GM23338 (cell line): ENCODE results near the gene GCHFR. TPM values are rescaled to one million over a fixed set of nuclear protein-coding genes. Genes with fewer than 3 reads are reported as not detected.

Source experiments
- ATAC-seq: fragments of 200-7000 bp; cut with Tn5 transposase; 3 replicates; pipeline ENCODE4 v1.9.1; 2020
- DNase-seq: peaks from one replicate; pipeline ENCODE4 v3.0.0-alpha.2; 2015; ENCODE audit warnings: low spot score
- H2AFZ ChIP-seq: fragments of 200-600 bp; sonication (generic); 2 replicates; pipeline ENCODE4 v1.8.0; 2016; ENCODE audit warnings: antibody characterized with exemption, mild to moderate bottlenecking, moderate library complexity
- H3F3A ChIP-seq: fragments of 200-600 bp; sonication (generic); replicated peaks from 2 replicates; pipeline ENCODE4 v1.8.0; 2017; ENCODE audit warnings: antibody characterized with exemption, mixed run types, low read depth
- H3K27ac ChIP-seq: fragments of 200-600 bp; sonication (generic); 2 replicates; pipeline ENCODE4 v1.6.1; 2016; ENCODE audit warnings: low read depth
- H3K27me3 ChIP-seq: fragments of 200-600 bp; sonication (generic); 2 replicates; pipeline ENCODE4 v1.8.0; 2016; ENCODE audit warnings: mild to moderate bottlenecking, mixed run types, moderate library complexity; ENCODE audit not compliant: insufficient read depth
- H3K36me3 ChIP-seq: fragments of 200-600 bp; sonication (generic); 2 replicates; pipeline ENCODE4 v1.8.0; 2016; ENCODE audit warnings: mild to moderate bottlenecking; ENCODE audit not compliant: insufficient read depth
- H3K4me1 ChIP-seq: fragments of 200-600 bp; sonication (generic); 2 replicates; pipeline ENCODE4 v1.8.0; 2016; ENCODE audit warnings: mild to moderate bottlenecking, moderate library complexity; ENCODE audit not compliant: insufficient read depth
- H3K4me2 ChIP-seq: fragments of 200-600 bp; sonication (generic); 2 replicates; pipeline ENCODE4 v1.7.1; 2017; ENCODE audit warnings: mixed run types
- H3K4me3 ChIP-seq: fragments of 200-600 bp; sonication (generic); 2 replicates; pipeline ENCODE4 v1.6.1; 2016; ENCODE audit warnings: mixed run types
- H3K79me2 ChIP-seq: fragments of 200-600 bp; sonication (generic); replicated peaks from 2 replicates; pipeline ENCODE4 v1.8.0; 2017; ENCODE audit warnings: mild to moderate bottlenecking; ENCODE audit not compliant: insufficient read depth
- H3K9me2 ChIP-seq: fragments of 200-600 bp; sonication (generic); 2 replicates; pipeline ENCODE4 v1.8.0; 2017; ENCODE audit not compliant: insufficient read depth
- H4K20me1 ChIP-seq: fragments of 200-600 bp; sonication (generic); replicated peaks from 2 replicates; pipeline ENCODE4 v1.8.0; 2017; ENCODE audit warnings: mild to moderate bottlenecking; ENCODE audit not compliant: insufficient read depth
- H3K27ac Mint-ChIP-seq: 2 replicates; pipeline ENCODE4 v1.8.0; 2020; ENCODE audit warnings: inconsistent platforms, mild to moderate bottlenecking, moderate library complexity, mixed read lengths
- H3K27me3 Mint-ChIP-seq: 3 replicates; pipeline ENCODE4 v1.8.0; 2022; ENCODE audit warnings: low read depth, mild to moderate bottlenecking, moderate library complexity, mixed read lengths, inconsistent platforms; ENCODE audit not compliant: insufficient read depth, poor library complexity
- H3K36me3 Mint-ChIP-seq: 3 replicates; pipeline ENCODE4 v1.8.0; 2021; ENCODE audit warnings: low read depth, mild to moderate bottlenecking, inconsistent platforms, moderate library complexity, mixed read lengths
- H3K4me1 Mint-ChIP-seq: 3 replicates; pipeline ENCODE4 v1.8.0; 2020; ENCODE audit warnings: mild to moderate bottlenecking, inconsistent platforms, mixed read lengths
- H3K4me3 Mint-ChIP-seq: 3 replicates; pipeline ENCODE4 v1.8.0; 2021; ENCODE audit warnings: moderate library complexity, mild to moderate bottlenecking, inconsistent platforms, mixed read lengths
- H3K9me3 Mint-ChIP-seq: 3 replicates; pipeline ENCODE4 v1.8.0; 2020; ENCODE audit warnings: moderate library complexity, mild to moderate bottlenecking, inconsistent platforms, mixed read lengths
- POLR2AphosphoS5 ChIP-seq: IDR thresholded peaks from 2 replicates; pipeline ENCODE4 v1.6.1; 2016; ENCODE audit warnings: antibody characterized with exemption, low read depth
- ZNF331 ChIP-seq: fragments of 250-450 bp; sonication (Bioruptor Pico); IDR thresholded peaks from 2 replicates; pipeline ENCODE4 v1.5.0; 2020; ENCODE audit warnings: low read depth, mild to moderate bottlenecking, moderate library complexity
- polyA plus RNA-seq: library from polyadenylated mRNA; unstranded; fragments of >200 nt; fragmentation: Nextera tagmentation; extraction: Ambion mirVana; gene quantifications from 2 replicates; pipeline ENCODE4 v1.2.1, GENCODE V29; 2016
- small RNA-seq: library from RNA; depleted of rRNA; stranded (forward); fragments of <200 nt; gene quantifications from one replicate; pipeline ENCODE3, GENCODE V24; 2014; ENCODE audit warnings: low replicate concordance
- total RNA-seq: library from RNA; depleted of rRNA; stranded (reverse); fragments of >200 nt; shearing (Covaris generic); gene quantifications from 2 replicates; pipeline ENCODE4 v1.2.3, GENCODE V29; 2014; rRNA removed
- TF ChIP-seq, protein P1 (sequence below): IDR thresholded peaks from one replicate; pipeline ENCODE4 v1.6.1; 2018; ENCODE audit warnings: antibody characterized with exemption; ENCODE audit not compliant: unreplicated experiment

Gene GCHFR
- total and polyA plus RNA-seq, 2 experiments from 2014 or later, result 38.9 to 44.2 TPM

DNA sequence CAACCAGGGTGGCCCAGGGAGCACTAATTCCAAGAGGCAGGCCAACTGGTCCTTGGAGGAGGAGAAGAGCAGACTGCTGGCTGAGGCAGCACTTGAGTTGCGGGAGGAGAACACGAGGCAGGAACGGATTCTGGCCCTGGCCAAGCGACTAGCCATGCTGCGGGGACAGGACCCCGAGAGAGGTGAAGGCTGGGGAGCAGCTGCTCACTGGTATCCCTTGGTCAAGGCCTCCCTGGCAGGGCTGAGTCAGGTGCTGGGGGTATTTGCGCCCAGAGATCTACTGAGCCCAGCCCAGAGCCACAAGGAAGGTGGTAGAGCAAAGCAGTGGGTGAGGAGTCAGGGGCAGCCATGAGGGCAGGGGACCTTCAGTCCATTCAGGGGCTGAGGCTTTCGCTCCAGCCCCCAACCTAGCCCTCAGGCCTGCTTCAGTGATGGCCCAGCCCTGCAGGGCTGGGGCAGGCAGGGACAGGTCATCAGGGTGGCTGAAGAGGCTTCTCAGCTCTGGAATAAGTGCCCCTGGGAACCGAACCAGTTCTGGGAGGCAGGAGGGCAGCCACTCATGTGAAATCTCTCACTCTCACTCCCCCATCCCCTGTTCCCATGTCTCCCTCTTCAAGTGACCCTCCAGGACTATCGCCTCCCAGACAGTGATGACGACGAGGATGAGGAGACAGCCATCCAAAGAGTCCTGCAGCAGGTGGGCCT is 49.0 kb downstream of the GCHFR start (continued):
- TF ChIP-seq, protein P1, sequence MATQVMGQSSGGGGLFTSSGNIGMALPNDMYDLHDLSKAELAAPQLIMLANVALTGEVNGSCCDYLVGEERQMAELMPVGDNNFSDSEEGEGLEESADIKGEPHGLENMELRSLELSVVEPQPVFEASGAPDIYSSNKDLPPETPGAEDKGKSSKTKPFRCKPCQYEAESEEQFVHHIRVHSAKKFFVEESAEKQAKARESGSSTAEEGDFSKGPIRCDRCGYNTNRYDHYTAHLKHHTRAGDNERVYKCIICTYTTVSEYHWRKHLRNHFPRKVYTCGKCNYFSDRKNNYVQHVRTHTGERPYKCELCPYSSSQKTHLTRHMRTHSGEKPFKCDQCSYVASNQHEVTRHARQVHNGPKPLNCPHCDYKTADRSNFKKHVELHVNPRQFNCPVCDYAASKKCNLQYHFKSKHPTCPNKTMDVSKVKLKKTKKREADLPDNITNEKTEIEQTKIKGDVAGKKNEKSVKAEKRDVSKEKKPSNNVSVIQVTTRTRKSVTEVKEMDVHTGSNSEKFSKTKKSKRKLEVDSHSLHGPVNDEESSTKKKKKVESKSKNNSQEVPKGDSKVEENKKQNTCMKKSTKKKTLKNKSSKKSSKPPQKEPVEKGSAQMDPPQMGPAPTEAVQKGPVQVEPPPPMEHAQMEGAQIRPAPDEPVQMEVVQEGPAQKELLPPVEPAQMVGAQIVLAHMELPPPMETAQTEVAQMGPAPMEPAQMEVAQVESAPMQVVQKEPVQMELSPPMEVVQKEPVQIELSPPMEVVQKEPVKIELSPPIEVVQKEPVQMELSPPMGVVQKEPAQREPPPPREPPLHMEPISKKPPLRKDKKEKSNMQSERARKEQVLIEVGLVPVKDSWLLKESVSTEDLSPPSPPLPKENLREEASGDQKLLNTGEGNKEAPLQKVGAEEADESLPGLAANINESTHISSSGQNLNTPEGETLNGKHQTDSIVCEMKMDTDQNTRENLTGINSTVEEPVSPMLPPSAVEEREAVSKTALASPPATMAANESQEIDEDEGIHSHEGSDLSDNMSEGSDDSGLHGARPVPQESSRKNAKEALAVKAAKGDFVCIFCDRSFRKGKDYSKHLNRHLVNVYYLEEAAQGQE, result no peak
- TF ChIP-seq POLR2AphosphoS5, result no peak

DNA sequence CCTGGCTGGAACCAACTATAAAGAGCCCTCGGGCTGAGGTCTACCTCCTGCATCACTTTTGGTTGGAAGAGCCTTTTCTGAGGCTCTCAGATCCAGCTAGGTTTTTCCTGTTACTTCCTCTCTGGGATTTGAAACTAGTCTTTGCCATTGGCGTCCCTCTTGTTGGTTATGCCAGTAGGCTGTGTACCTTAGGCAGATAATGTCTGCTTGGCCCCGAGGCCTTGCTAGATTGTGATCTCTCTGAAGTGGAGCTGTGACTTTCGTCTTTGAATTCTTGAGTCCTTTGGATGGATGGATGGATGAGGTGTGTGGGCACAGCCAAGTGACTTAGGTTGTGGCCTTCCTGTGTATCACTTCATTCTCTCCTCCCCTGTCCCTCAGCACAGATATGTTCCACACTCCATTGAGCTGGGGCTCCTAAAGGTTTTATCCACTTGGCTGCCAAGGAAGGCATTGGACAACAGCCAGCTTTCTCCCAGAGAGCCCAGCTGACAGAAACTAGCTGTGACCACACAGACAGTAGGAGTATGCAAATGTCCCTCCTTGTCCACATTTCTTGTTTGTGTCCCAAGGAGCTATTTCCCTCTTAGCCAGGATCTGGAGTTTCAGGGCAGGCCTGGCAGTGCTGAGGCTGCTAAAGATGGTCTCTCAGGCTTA is 51.3 kb downstream of the GCHFR start:
- no peak overlapping the region for H3K4me2 ChIP-seq
- no peaks in the 10 kb centered on the region for H3K36me3 ChIP-seq
- no peaks in the 10 kb centered on the region for H3K4me1 ChIP-seq
- H3K27me3 ChIP-seq, result no peaks in the 10 kb centered on the region
- no peak overlapping the region for H3K27ac ChIP-seq
- no peak overlapping the region for H2AFZ ChIP-seq
- no peaks in the 10 kb centered on the region for H3K4me1 Mint-ChIP-seq
- no peak for ATAC-seq
- no peaks in the 10 kb centered on the region for H3K9me2 ChIP-seq
- H3K79me2 ChIP-seq, result no peaks in the 10 kb centered on the region
- no peak overlapping the region for H3K4me3 Mint-ChIP-seq
- no peaks in the 10 kb centered on the region for H3F3A ChIP-seq
- H3K27ac Mint-ChIP-seq, result no peak overlapping the region
- H3K9me3 Mint-ChIP-seq, result no peaks in the 10 kb centered on the region
- peaks cover 6% of the 10 kb centered on the region; the same call in 1 of the 3 replicates for H3K36me3 Mint-ChIP-seq
- DNase-seq, result no peak
- H3K27me3 Mint-ChIP-seq, result peaks cover 6% of the 10 kb centered on the region
- H4K20me1 ChIP-seq, result no peaks in the 10 kb centered on the region
- TF ChIP-seq ZNF331, result no peak
- H3K4me3 ChIP-seq, result no peak overlapping the region

Small RNA genes lying within 50 kb of the gene (small RNA-seq; reads per million reads assigned to genes)
- not detected for gene SUMO2P15

Other genes with a start within 250 kb of the GCHFR start
- 15.4 and 16.9 TPM in 2 replicates for gene CCDC32, start 199.0 kb upstream of the GCHFR start, total RNA-seq
- 12.2 and 13.8 TPM in 2 replicates for gene CCDC32, start 199.0 kb upstream of the GCHFR start, polyA plus RNA-seq
- 23.3 and 25.5 TPM in 2 replicates for gene RPUSD2, start 194.8 kb upstream of the GCHFR start, total RNA-seq
- gene RPUSD2, start 194.8 kb upstream of the GCHFR start, polyA plus RNA-seq, result 21.2 and 22.0 TPM in 2 replicates
- 43.2 and 46.2 TPM in 2 replicates for gene KNL1, start 169.8 kb upstream of the GCHFR start, total RNA-seq
- 16.7 and 18.5 TPM in 2 replicates for gene KNL1, start 169.8 kb upstream of the GCHFR start, polyA plus RNA-seq
- 19.4 and 20.3 TPM in 2 replicates for gene RAD51, start 68.9 kb upstream of the GCHFR start, total RNA-seq
- gene RAD51, start 68.9 kb upstream of the GCHFR start, polyA plus RNA-seq, result 19.5 and 26.2 TPM in 2 replicates
- 16.4 and 17.0 TPM in 2 replicates for gene RMDN3, start 8.8 kb upstream of the GCHFR start, total RNA-seq
- gene RMDN3, start 8.8 kb upstream of the GCHFR start, polyA plus RNA-seq, result 13.0 and 15.6 TPM in 2 replicates
- 0.08 and 0.80 TPM in 2 replicates for gene C15orf62, start 5.9 kb downstream of the GCHFR start, total RNA-seq
- gene C15orf62, start 5.9 kb downstream of the GCHFR start, polyA plus RNA-seq, result 0.16 and 0.68 TPM in 2 replicates
- 22.7 and 23.5 TPM in 2 replicates for gene ZFYVE19, start 43.0 kb downstream of the GCHFR start, total RNA-seq
- 8.5 and 9.8 TPM in 2 replicates for gene ZFYVE19, start 43.0 kb downstream of the GCHFR start, polyA plus RNA-seq
- gene DNAJC17, start 43.4 kb downstream of the GCHFR start, total RNA-seq, result 23.0 and 35.0 TPM in 2 replicates
- 77.6 and 81.6 TPM in 2 replicates for gene DNAJC17, start 43.4 kb downstream of the GCHFR start, polyA plus RNA-seq
- gene PPP1R14D, start 64.6 kb downstream of the GCHFR start, total RNA-seq, result not detected in 2 replicates
- not detected in 2 replicates for gene PPP1R14D, start 64.6 kb downstream of the GCHFR start, polyA plus RNA-seq
- 209 and 253 TPM in 2 replicates for gene SPINT1, start 80.0 kb downstream of the GCHFR start, total RNA-seq
- 38.6 and 41.3 TPM in 2 replicates for gene SPINT1, start 80.0 kb downstream of the GCHFR start, polyA plus RNA-seq
- 2.9 and 4.7 TPM in 2 replicates for gene RHOV, start 110.2 kb downstream of the GCHFR start, total RNA-seq
- gene RHOV, start 110.2 kb downstream of the GCHFR start, polyA plus RNA-seq, result 3.0 and 4.4 TPM in 2 replicates
- 39.4 and 42.5 TPM in 2 replicates for gene VPS18, start 130.4 kb downstream of the GCHFR start, total RNA-seq
- 4.7 and 5.9 TPM in 2 replicates for gene VPS18, start 130.4 kb downstream of the GCHFR start, polyA plus RNA-seq
- 0.31 and 0.62 TPM in 2 replicates for gene DLL4, start 165.3 kb downstream of the GCHFR start, total RNA-seq
- 0.64 and 0.99 TPM in 2 replicates for gene DLL4, start 165.3 kb downstream of the GCHFR start, polyA plus RNA-seq
- 112 and 124 TPM in 2 replicates for gene CHAC1, start 189.4 kb downstream of the GCHFR start, total RNA-seq
- 73.0 and 74.4 TPM in 2 replicates for gene CHAC1, start 189.4 kb downstream of the GCHFR start, polyA plus RNA-seq